Fibroblast of villous mesenchyme (primary cell): ENCODE data around the gene ATXN10. TPM values are rescaled to one million over a fixed set of nuclear protein-coding genes. Genes with fewer than 3 reads are reported as not detected.

ENCODE experiments used
- DNase-seq: peaks from one replicate; pipeline ENCODE4 v3.0.0-alpha.2; 2010; ENCODE audit warnings: low read depth
- H3K4me3 ChIP-seq: 2 replicates; pipeline ENCODE4 v1.5.1; 2011; ENCODE audit warnings: low read depth, mild to moderate bottlenecking, low read length
- total RNA-seq: library from RNA; depleted of rRNA; stranded (reverse); fragments of >200 nt; gene quantifications from 2 replicates; pipeline ENCODE4 v1.2.3, GENCODE V29; 2012
- TF ChIP-seq, protein P1 (sequence below): IDR thresholded peaks from 2 replicates; pipeline ENCODE4 v1.5.1; 2012; ENCODE audit warnings: low read depth, mild to moderate bottlenecking, low read length; ENCODE audit not compliant: insufficient read depth

The ATXN10 gene
- total RNA-seq, 1 donor, result 190 TPM

DNA sequence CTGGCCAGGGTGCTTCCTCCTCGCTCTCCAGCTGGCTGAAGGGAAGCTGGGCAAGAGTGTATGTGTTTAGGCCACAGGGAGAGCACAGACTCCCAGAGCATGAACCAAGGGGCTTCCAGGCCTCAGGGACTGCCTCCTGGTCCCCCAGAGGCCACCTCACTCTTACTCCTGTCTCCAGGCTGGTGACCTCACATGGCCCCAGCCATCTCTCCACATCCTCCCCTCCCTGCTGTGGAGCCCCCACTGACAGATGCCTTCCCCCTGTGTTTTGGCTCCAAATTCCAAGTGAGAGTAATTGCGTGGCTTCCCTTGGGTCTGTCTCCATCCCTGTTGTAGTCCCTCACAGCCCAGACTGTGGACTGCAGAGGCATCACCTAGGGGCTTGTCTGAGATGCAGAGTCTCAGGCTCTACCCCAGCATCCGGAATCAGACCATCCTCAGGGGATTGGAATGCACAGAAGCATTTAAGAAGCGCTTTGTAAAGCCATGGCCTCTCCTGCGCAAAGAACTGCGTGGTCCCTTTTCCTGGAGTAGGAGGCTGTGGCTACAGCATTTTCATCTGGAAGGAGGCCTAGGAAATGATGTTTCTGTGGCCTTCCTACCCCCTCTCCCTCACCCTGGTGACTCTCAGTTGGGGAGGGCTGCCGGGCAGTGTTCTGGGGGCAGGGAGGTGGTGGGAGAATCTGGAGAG, 91.1 kb downstream of the ATXN10 start:
- DNase-seq, result no peak
- no peak overlapping the region for H3K4me3 ChIP-seq
- TF ChIP-seq, protein P1, sequence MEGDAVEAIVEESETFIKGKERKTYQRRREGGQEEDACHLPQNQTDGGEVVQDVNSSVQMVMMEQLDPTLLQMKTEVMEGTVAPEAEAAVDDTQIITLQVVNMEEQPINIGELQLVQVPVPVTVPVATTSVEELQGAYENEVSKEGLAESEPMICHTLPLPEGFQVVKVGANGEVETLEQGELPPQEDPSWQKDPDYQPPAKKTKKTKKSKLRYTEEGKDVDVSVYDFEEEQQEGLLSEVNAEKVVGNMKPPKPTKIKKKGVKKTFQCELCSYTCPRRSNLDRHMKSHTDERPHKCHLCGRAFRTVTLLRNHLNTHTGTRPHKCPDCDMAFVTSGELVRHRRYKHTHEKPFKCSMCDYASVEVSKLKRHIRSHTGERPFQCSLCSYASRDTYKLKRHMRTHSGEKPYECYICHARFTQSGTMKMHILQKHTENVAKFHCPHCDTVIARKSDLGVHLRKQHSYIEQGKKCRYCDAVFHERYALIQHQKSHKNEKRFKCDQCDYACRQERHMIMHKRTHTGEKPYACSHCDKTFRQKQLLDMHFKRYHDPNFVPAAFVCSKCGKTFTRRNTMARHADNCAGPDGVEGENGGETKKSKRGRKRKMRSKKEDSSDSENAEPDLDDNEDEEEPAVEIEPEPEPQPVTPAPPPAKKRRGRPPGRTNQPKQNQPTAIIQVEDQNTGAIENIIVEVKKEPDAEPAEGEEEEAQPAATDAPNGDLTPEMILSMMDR, result no peak

DNA sequence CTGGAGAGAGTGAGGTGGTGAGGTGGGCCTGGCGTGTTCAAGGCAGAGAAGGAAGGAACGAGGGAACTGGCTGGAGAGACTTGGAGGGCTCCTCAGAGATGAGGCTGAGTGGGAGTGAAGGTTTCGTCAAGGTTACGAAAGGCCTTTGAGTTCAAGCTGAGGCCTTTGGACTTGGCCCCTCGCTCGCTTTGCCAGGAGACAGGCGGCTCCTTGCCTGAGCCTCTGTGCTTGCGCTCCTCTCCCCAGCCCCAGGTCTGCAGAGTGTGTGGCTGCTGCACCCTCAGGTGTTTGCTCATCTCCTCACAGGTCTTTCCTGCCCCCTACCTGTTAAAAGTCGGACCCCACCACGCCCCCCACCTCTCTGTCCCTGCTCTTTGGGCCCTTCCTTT, 91.6 kb downstream of the ATXN10 start:
- DNase-seq, result no peak
- H3K4me3 ChIP-seq, result no peak overlapping the region
- TF ChIP-seq, protein P1, result no peak

DNA sequence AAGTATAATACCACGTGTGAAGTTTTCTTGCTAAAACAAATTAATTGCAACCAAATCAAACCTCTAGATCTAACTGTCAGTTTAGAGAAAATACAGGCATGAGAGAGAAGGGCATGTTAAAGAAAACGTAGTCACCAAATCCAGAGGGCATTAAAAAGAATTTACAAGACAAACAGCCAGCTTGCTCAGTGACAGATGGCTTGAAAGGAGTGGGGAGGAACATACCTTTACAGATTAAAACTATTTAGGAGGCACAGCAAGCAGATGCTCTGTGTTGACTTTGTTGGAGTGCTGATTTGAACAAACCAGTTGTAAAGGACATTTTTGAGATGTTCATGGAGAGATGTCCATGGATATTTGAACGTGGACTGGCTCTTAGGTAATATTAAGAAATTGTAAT, 96.9 kb downstream of the ATXN10 start:
- H3K4me3 ChIP-seq, result no peak overlapping the region
- TF ChIP-seq, protein P1, result no peak
- DNase-seq, result no peak

DNA sequence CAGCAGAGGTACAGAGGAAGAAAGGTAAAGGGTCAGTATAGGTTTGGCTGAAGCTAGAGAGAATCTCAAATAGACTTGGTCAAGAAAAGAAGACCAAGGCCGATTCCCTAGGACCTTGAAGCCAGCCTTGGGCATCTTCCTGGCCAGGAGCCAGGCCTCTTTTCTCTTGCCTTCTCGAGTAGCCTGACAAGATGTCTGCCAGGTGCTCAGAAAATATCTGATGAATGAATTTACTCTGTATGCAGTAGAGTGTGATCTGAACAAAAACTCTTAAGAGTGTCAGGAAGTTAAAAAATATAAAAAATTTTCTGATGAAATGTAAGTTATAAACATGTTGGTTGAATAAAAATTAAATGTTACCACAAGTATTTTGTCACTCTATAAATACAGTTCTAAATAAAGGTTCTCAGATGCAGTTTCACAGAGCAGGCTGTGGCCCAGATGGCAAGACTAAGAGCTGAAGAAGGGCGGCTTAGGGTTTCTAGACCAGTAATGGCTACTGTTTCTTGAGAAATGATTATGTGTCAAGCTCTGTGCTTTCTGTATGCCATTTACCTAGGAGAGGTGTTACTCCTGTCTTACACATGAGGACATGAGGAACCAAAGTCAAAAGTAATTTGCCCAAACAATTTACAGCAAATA, 98.1 kb downstream of the ATXN10 start:
- DNase-seq, result no peak
- TF ChIP-seq, protein P1, result no peak
- no peak overlapping the region for H3K4me3 ChIP-seq

DNA sequence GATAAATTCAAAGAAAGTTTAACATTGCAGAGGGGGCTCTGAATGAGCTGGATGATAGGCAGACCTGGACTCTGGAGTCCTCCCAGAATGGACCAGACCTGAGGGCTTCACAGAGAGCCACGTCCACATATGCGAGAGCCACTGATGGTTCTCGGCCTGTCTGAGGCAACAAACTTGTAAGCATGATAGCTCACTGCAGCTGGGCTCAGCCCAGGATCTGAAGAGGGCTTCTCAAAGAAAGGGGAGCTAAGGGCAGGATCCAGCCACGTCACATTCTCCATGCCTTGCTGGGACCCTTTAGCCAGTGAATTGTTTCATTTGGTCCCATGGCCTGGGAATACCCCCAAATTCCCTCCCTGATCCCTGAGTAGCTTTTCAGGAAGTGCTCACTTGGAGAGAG, 98.9 kb downstream of the ATXN10 start:
- TF ChIP-seq, protein P1, result no peak
- DNase-seq, result no peak
- no peak overlapping the region for H3K4me3 ChIP-seq

DNA sequence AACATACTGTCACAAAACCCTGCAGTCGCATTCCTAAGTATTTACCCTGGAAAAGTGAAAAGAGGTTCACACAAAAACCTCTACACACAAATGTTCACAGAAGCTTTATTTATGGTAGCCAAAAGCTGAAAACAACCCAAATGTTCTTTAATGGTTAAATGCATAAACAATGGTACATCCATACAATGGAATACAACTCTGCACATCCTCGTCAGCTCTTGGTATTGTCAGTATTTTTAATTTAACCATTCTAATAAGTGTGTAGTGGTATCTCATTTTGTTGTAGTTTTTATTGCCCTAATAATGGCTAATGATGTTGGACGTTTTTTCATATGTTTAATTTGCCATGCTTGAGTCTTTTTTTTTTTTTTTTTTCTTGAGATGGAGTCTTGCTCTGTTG, 99.4 kb downstream of the ATXN10 start:
- no peak overlapping the region for H3K4me3 ChIP-seq
- DNase-seq, result no peak
- TF ChIP-seq, protein P1, result no peak
